Lung (tissue), 12 donors: Measurements from ENCODE around the gene SYT1. TPM values are rescaled to one million over a fixed set of nuclear protein-coding genes. Genes with fewer than 3 reads are reported as not detected.

Experiments used
- ATAC-seq: fragments of 200-7000 bp; cut with Tn5 transposase; one replicate; pipeline ENCODE4 v1.9.1; 2020; ENCODE audit warnings: moderate number of reproducible peaks; ENCODE audit not compliant: insufficient read depth, low FRiP score
- DNase-seq, 3 donors: peaks; one replicate each; pipeline ENCODE4 v3.0.0-alpha.2; 2013 to 2017
- H3K27ac ChIP-seq, 2 donors: one replicate each; pipeline ENCODE4 v1.5.1; 2013; ENCODE audit warnings: mild to moderate bottlenecking in 2 of 2, moderate library complexity in 2 of 2, control low read depth in 1 of 2, inconsistent platforms in 1 of 2, low read depth in 1 of 2, low read length in 1 of 2
- H3K27me3 ChIP-seq, 3 donors: one replicate each; pipeline ENCODE4 v1.5.1; 2013; ENCODE audit warnings: low read length in 2 of 3; ENCODE audit not compliant: control insufficient read depth in 3 of 3, insufficient read depth in 3 of 3
- H3K36me3 ChIP-seq, 4 donors: one replicate each; pipeline ENCODE4 v1.5.1; 2013; ENCODE audit warnings: low read length in 4 of 4, mild to moderate bottlenecking in 1 of 4, moderate library complexity in 1 of 4; ENCODE audit not compliant: control insufficient read depth in 4 of 4, insufficient read depth in 4 of 4
- H3K4me1 ChIP-seq, 5 donors: one replicate each; pipeline ENCODE4 v1.5.1; 2013; ENCODE audit warnings: low read length in 5 of 5, mild to moderate bottlenecking in 2 of 5, moderate library complexity in 1 of 5; ENCODE audit not compliant: control insufficient read depth in 5 of 5, insufficient read depth in 5 of 5
- H3K4me3 ChIP-seq: one replicate; pipeline ENCODE4 v1.5.1; 2013; ENCODE audit warnings: mild to moderate bottlenecking, control low read depth, moderate library complexity
- H3K9ac ChIP-seq, 2 donors: one replicate each; pipeline ENCODE4 v1.5.1; 2013; ENCODE audit warnings: low read length in 2 of 2, control low read depth in 1 of 2; ENCODE audit not compliant: insufficient read depth in 1 of 2
- H3K9me3 ChIP-seq, 4 donors: one replicate each; pipeline ENCODE4 v1.5.1; 2013; ENCODE audit warnings: low read length in 3 of 4, mild to moderate bottlenecking in 1 of 4, moderate library complexity in 1 of 4; ENCODE audit not compliant: control insufficient read depth in 4 of 4, insufficient read depth in 3 of 4
- CTCF ChIP-seq: IDR thresholded peaks from 2 replicates; pipeline ENCODE4 v1.5.1; 2012; ENCODE audit warnings: mild to moderate bottlenecking; ENCODE audit errors: control extremely low read depth, extremely low read depth
- WGBS, 2 donors: extraction: QIAGEN DNeasy Blood & Tissue Kit; methylation state at CpG; one replicate each; pipeline ENCODE4 v1.1.7; 2013; 5-methylcytosine and 5-hydroxymethylcytosine counted together
- polyA plus RNA-seq, 2 donors: library from polyadenylated mRNA; stranded (reverse); fragments of 200-250 nt; gene quantifications; one replicate each; pipeline ENCODE4 v1.2.1, GENCODE V29; 2013
- total RNA-seq, 2 donors: library from RNA; depleted of rRNA in 1 of 2; stranded (reverse); fragments of >200 nt in 1 of 2; gene quantifications; one replicate each; pipeline ENCODE4 v1.2.1, GENCODE V29; 2014 to 2021
- donor health status: control.
- donor health status: control.
- donor health status: Bipolar disorder and iron deficiency.
- donor health status: healthy.
- donor health status: DM: yes; HTN: yes; CAD: no.

The SYT1 gene
- total and polyA plus RNA-seq, 4 donors, result 0.05 to 3.2 (median 0.46) TPM

GRCh38 chr12:79053394-79053793 is 188.8 kb downstream of the SYT1 start:
- no peak overlapping the region for H3K27ac ChIP-seq
- H3K27me3 ChIP-seq, result no peaks in the 10 kb centered on the region
- 92 to 100% methylated on average over 3 of the region's 3 CpGs for WGBS, 2 donors
- no peak for DNase-seq
- no peaks in the 10 kb centered on the region for H3K9me3 ChIP-seq
- no peaks in the 10 kb centered on the region for H3K4me1 ChIP-seq
- no peaks in the 10 kb centered on the region for H3K36me3 ChIP-seq
- no peak for TF ChIP-seq CTCF
- no peak for ATAC-seq
- H3K9ac ChIP-seq, result no peak overlapping the region
- no peak overlapping the region for H3K4me3 ChIP-seq

GRCh38 chr12:79055926-79056674 is 191.5 kb downstream of the SYT1 start:
- TF ChIP-seq CTCF, result no peak
- DNase-seq, result no peak
- WGBS, 2 donors, result 68 to 74% methylated on average over 3 of the region's 3 CpGs
- no peaks in the 10 kb centered on the region for H3K36me3 ChIP-seq
- no peaks in the 10 kb centered on the region for H3K4me1 ChIP-seq
- H3K27me3 ChIP-seq, result no peaks in the 10 kb centered on the region
- no peaks in the 10 kb centered on the region for H3K9me3 ChIP-seq
- H3K27ac ChIP-seq, result no peak overlapping the region
- ATAC-seq, result no peak
- no peak overlapping the region for H3K9ac ChIP-seq
- H3K4me3 ChIP-seq, result no peak overlapping the region

- no peak for DNase-seq
Measured at GRCh38 chr12:79056775-79057174, 192.2 kb downstream of the SYT1 start.

More at GRCh38 chr12:79056775-79057174, 192.2 kb downstream of the SYT1 start:
- Histone ChIP-seq H3K9me3 (no peaks in the 10 kb centered on the region), H3K4me3 (no peak overlapping the region), H3K9ac (no peak overlapping the region), H3K4me1 (no peaks in the 10 kb centered on the region), H3K27me3 (no peaks in the 10 kb centered on the region), H3K27ac (no peak overlapping the region), H3K36me3 (no peaks in the 10 kb centered on the region)
- no peak for ATAC-seq
- no peak for TF ChIP-seq CTCF
